Keratinocyte (primary cell): Measurements from ENCODE around the gene TRPC4AP.

Experiments
- CTCF ChIP-seq, 3 experiments: IDR thresholded peaks in 1 of 3; conservative IDR thresholded peaks in 1 of 3; optimal IDR thresholded peaks in 1 of 3; 2 replicates in 2 of 3; 3 replicates in 1 of 3; pipeline versions ENCODE3 to v1.5.1; 2011; ENCODE audit warnings: low read length in 3 of 3, mild to moderate bottlenecking in 3 of 3, moderate library complexity in 2 of 3, control low read depth in 1 of 3, inconsistent platforms in 1 of 3; ENCODE audit not compliant: insufficient read depth in 2 of 3; ENCODE audit errors: extremely low read depth in 1 of 3
- EZH2 ChIP-seq: IDR thresholded peaks from one replicate; pipeline ENCODE4 v1.6.1; 2012; ENCODE audit warnings: inconsistent platforms, mild to moderate bottlenecking, low read length, moderate library complexity

GRCh38 chr20:35087791-35088190 lies 4.8 kb downstream of the TRPC4AP start:
- TF ChIP-seq CTCF (optimal IDR thresholded peaks at IDR 0.05 in 1 of 3, IDR thresholded peaks at IDR 0.05 in 1 of 3, conservative IDR thresholded peaks at IDR 0.05 in 1 of 3; ENCODE audit: extremely low read depth in 1 of 3, insufficient read depth in 2 of 3, low read length in 3 of 3) (no peak), EZH2 (no peak)
